DMS 273 (cell line): ENCODE data around the gene ARL2BP.
"Not testable (repeated sequence)": the region's sequence is repeated elsewhere in the genome, so short reads cannot be mapped to it uniquely, and the experiment has no call there.

Experiments used
- DNase-seq: peaks from one replicate; lab custom pipeline; 2025; ENCODE audit not compliant: unreplicated experiment; lab: John Stamatoyannopoulos, UW

ARL2BP gene

DNA sequence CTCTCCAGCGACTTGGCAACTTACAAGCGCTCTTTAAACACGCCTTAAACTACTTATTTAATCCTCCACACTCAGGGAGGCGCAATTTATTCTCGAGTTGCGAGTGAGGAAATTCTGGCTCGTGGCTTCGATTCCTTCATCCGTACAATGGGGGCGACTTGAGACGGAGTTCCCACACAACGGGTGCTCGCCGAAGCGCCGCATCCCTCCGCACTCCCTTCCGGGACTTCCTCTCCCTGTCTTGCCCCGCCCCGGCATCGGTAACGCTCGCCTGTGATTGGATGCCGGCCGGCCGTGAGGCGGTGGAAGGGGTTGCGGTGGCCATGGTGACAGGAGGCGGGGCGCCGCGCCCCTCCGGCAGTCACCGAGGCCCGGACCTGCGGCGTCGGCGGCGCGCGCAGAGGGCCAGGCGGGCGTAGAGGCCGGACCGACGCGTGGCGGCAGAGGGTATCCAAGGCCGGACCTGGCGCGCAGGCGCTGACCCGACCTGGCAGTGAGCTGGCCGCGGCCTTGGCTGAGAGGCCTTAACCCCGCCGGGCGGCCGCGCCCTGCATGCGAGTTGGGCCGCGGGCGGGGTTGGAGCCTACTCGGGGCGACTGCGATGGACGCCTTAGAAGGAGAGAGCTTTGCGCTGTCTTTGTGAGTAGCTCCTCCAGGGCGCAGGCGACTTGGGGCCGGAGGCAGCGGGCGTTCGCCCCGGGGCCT is at the start of gene ARL2BP:
Gene ARL2BP (plus strand): TSS at position 493 of the 705 bp plus-strand sequence. CDS start 109 bp downstream, at position 602.
- peak; percentile 99 for DNase-seq

DNA sequence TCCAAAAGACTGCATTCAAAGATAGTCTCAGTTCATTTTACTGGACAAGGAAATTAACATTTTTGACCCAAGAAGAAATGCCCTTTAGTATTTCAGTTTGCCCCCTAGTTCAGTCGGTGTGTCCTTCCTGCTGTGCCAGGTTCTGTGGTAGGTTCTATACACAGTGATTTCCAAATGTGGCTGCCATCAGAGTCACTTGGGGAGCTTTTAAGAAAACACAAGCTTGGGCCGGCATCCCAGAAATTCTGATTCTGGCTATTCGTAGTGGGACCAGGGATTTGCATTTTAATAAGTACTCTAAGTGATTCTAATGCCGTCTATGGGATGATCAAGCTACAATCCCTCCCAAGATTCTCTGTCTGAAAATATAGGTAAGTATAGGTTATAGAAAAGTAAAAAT is 48.8 kb upstream of the ARL2BP start:
- DNase-seq = no peak

DNA sequence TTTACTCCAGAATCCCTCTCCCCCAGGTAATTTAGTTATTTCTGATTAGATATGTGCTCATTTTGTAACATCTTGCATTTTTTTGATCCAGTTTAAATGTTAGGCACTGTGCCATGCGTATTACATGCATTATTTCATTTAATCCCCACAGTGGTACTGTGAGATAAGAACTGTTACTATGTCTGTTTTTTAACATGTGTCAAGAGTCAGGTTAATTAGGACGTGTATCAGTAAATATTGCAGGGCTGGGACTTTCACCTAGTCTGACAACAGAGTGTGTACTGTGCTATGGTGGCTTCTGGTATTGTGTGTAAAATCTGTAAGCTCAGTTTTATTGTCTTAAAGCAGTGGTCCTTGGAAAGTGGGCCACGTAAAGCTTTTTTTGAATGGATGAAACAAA is 48.3 kb upstream of the ARL2BP start:
- DNase-seq = no peak

DNA sequence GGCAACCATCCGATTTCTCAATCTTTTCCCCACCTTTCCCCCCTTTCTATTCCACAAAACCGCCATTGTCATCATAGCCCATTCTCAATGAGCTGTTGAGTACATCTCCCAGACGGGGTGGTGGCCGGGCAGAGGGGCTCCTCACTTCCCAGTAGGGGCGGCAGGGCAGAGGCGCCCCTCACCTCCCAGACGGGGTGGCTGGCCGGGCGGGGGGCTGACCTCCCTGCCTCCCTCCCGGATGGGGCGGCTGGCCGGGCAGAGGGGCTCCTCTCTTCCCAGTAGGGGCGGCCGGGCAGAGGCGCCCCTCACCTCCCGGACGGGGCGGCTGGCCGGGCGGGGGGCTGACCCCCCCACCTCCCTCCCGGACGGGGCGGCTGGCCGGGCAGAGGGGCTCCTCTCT is 44.7 kb upstream of the ARL2BP start:
- DNase-seq = not testable (repeated sequence)

DNA sequence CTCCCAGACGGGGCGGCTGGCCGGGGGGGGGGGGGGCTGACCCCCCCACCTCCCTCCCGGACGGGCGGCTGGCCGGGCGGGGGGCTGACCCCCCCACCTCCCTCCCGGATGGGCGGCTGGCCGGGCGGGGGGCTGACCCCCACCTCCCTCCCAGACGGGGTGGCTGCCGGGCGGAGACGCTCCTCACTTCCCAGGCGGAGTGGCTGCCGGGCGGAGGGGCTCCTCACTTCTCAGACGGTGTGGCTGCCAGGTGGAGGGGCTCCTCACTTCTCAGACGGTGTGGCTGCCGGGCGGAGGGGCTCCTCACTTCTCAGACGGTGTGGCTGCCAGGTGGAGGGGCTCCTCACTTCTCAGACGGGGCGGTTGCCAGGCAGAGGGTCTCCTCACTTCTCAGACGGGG is 44.1 kb upstream of the ARL2BP start:
- not testable (repeated sequence) for DNase-seq

DNA sequence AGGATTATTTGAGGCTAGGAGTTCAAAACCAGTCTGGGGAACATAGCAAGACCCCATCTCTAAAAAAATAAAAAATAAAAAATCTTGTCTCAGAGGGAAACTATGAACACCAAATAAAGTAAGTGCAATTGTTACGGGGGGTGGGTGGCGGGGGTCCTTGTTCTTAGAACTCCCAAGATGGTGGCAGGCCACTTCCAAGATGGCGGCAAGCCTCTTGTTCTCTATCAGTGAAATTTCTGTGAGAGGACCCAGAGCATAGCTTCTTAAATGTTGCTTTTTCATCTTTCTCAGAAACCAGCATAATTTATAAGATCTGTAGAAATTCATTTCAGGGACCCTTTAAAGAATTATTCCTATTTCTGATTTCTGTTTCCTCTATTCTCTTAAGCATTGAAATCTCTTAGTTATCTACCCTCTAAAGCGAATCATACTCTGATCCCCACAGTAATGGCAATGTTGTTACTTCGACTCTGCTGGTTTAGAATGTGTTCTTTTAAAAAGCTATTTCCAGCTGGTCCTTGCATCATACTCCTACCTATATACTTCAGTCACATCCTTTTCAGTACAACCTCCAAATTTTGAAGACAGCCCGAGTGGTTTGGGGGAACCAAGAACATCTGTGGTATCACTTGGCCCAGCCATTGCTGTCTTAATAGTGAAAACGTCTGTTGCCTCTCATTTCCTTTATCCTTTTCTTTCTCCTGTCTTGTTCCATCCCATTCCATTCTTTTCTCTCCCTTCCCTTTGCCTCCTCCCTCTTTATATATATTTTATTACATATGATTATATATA is 42.8 kb upstream of the ARL2BP start:
- DNase-seq = no peak

DNA sequence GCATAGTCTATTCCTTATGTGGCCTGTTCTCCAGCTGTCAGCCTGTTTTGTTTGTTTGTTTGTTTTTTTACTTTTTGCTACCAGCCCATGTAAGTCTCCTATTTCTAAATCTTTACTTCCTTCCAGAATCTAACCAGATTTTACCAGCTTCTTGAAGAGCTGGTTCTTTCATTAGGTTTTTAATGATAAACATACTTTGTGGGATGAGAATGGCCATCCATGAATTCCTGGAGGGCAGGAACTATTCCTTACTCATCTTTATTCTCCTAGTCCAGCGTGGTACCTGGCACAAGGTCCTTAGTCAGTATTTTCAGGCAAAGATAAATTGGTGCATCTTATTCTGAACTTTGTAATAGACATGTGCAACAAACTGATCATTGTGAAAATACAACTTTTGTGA is 41.6 kb upstream of the ARL2BP start:
- no peak for DNase-seq

DNA sequence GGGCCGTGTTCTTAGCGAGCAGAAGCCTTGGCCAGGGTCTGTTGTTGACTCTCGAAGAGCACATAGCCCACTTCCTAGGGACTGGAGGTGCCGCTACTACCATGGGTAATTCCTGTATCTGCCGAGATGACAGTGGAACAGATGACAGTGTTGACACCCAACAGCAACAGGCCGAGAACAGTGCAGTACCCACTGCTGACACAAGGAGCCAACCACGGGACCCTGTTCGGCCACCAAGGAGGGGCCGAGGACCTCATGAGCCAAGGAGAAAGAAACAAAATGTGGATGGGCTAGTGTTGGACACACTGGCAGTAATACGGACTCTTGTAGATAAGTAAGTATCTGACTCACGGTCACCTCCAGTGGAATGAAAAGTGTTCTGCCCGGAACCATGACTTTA is 40.4 kb upstream of the ARL2BP start:
- peak; percentile 7 for DNase-seq

DNA sequence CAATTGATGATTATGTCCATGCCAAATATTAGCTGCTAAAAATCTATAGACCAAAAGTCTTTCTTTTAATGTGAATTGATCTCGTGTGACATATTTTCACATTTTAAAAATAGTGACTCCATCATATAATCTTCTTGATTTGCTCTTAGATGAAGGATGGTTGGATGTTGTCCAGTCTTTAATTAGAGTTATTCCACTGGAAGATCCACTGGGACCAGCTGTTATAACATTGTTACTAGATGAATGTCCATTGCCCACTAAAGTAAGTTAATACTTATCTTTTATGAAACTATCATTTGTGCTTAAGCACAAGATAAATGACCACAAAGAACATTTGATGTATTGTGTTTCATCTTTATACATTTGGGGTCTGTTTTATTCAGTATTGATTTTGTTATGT is 36.1 kb upstream of the ARL2BP start:
- DNase-seq = no peak

DNA sequence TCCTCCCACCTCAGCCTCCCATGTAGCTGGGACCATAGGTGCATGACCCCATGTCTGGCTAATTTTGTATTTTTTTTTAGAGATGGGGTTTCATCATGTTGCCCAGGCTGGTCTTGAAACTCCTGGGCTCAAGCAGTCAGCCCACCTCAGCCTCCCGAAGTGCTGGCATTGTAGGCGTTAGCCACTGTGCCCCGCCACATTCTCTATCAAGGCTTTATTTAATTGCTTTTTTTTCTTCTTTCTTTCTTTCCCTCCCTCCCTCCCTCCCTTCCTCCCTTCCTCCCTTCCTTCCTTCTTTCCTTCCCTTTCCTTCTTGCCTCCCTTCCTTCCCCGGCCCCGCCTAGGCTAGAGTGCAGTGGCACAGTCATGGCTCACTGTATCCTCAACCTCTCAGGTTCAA is 35.3 kb upstream of the ARL2BP start:
- DNase-seq = no peak

DNA sequence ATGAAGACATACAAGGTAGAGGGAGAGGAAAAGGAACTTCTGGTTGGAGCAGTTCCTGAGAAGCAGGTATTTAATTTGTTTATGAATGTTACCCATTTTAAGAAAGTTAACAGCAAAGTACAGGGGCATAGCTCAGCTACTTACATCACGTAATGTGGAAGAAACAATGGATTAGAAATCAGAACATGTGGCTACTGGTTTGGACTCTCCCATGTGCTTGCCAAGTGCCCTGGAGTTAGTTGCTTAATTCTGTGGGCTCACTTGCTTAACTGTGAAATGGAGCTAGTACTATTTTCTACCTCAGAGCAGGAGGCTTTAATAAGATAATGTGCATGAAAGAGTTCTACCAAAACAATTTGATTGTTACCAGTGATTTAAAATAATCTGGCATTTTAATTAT is 31.6 kb upstream of the ARL2BP start:
- no peak for DNase-seq

DNA sequence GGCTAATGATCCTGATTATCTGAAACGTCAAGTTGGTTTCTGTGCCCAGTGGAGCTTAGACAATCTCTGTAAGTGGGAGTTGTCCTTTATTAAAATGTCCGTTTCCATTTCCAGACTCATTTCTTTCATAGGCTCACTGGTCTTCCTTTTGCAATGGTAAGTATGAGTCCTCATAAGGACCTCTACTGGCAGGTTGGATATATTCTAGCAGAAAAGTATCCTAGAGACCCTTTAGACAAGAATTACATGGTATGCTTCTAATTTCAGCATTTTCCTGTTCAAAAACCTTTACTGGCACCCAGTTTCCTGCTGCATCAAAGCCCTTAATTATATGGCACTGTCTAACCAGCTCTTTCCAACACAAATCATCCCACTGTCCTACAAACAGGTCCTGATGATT is 28.1 kb upstream of the ARL2BP start:
- DNase-seq = no peak

DNA sequence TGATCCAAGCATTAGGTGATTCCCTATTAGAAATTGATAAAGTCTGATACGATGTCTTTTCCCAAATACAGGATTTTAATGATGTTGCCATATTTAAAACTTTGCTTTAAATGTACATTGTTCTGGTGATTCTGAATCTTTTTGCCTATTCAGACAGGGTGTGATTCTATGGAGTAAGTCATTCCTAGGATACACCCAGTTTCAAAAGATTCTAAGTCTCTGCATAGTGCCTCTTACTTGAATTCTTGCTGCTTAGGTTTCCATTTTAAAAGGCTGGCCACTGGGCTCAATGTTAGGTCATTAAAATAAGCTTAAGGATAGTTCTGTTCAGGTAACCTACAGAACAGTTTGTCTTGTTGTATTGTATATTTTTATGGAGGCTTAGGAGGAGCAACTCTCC is 22.0 kb upstream of the ARL2BP start:
- no peak for DNase-seq

DNA sequence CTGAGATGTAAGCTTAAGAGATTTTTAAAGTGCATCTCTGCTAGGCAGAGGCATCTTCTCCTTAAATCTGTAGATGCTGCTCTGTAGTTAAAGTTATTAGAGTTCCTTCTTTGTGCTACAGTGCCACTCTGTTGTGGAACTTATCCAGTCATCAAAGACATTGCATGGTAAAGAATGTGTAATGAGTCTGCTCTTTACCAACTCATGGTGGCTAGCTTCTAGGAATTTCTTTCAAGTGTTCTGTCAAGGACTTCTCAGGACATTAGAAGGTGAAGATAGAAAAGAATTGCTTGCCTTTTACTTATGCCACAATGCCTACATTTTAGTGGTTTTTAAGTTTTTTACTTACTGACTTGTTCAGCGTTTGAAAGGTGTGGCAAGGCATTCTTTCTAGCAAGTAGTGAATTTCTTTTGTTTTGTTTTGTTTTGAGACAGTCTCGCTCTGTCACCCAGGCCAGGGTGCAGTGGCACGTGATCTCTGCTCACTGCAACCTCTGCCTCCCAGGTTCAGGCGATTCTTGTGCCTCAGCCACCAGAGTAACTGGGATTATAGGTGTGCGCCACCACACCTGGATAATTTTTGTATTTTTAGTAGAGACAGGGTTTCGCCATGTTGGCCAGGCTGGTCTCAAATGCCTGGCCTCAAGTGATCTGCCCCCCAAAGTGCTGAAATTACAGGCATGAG is 20.3 kb upstream of the ARL2BP start:
- no peak for DNase-seq

DNA sequence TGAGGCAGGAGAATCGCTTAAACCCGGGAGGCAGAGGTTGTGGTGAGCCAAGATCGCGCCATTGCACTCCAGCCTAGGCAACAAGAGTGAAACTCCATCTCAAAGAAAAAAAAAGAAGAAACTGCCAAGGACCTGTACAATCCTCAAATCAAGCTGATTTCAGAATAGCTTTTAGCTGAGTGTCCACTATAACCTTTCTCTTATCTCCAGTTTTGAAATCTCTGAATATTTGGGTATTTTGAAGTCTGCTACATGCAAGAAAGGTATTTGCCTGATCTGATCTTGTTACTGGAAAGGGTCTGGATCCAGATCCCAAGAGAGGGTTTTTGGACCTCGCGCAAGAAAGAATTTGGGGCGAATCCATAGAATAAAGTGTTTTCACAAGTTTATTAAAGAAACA is 19.1 kb upstream of the ARL2BP start:
- no peak for DNase-seq

DNA sequence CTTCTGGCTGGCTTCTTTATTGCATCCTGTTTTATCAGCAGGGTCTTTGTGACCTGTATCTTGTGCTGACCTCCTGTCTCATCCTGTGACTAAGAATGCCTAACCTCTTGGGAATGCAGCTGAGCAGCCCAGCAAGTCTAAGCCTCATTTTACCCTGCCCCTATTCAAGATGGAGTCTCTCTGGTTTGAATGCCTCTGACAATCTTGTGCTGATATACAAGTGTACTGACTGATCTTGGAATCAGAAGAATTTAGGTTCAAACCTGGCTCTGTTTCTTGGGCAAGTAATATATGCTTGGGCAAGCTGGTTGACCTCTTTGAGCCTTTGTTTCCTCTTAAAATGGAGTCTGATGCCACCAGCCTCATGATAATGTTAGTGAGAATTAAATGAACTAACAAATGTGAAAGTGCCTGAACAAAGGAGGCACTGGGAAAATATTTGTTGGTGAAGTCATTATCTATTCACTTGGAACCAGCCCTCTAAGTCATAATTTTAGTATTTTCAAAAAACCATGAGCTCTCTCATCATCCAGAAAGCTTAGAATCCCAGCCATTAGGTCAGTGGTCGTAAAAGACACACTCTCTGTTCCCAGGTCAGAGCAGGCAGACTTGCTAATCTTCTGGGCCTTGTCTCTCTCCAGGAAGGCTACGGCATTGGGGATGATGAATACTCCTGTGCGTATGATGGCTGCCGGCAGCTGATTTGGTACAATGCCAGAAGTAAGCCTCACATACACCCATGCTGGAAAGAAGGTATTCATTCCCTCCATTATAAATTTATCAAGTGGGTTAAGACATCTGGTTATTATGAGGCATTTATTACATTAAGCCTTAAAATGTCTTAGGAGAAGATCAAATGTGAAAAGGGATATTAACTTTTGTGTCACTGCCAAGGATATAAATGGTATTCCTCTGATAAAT is 18.1 kb upstream of the ARL2BP start:
- no peak for DNase-seq

DNA sequence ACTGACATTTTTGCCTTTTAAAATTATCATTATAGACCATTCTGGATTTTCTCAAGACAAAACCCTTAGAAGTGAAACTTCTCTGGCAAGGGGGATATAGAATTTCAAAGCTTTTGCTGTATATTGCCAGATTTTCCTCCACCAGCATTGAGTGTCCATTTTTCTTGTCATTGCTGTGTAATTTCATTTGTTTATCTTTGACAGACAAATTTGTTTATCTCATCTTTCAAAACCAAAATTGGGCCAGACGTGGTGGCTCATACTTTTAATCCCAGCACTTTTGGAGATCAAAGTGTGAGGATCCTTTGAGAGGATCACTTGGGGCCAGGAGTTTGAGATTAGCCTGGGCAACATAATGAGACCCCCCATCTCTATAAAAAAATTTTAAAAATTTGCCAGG is 16.0 kb upstream of the ARL2BP start:
- DNase-seq = no peak

DNA sequence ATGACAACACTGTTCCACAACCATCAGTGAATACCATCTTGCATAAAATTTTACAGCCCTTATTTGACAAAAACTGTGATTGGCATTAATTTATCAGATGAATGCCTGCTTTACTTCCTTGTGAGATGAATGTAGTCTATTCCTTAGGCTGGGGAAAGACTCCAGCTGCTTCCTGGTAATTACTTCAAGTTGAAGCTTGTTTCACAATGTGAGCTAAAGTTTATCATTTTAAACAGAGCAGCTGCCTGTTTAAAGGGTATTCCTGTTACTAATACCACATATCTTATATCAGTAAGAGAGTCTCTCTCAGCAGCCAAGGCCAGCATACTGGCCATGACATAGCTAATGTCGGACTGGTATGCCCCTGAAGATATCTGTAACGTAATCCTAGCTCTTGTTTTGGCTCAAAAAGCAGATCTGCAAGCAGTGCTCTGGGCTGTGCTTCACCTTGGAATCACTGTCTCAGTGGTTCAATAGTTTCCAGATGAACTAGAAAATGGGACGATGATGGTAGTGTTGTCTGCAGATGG is 13.2 kb upstream of the ARL2BP start:
- DNase-seq = peak; percentile 63

DNA sequence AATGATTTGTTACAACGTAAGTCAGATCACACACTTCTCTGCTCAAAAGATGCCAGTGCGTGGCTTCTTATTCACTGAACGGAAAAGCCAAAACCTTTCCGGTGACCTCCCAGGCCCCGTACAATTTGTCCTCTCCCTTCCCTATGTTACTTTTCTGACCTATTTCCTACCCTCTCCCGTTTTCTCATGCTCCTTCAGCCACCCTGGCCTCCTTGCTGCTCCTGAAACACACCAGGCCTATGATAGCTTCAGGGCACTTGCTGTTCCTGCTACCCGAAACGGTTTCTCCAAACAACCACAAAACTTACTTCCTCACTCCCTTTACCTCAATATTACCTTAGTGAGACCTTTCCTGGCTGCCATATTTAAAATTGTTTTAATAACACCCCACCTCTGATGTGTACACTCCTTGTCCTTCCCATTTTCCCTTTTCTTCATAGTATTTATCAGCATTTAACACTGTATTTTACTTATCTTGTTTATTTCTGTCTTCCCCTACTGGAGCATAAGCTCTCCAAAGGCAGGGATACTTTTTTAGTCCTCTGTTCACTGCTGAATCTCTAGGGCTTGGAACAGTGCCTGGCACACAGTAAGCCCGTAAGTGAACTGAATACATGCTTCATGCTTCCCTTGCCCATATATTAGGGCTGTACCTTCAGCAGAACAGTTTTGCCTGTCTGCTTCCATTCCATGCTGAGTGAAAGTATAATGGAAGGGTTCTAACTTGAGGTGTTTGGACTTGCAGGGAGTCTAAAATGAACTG is 10.9 kb upstream of the ARL2BP start:
- no peak for DNase-seq

DNA sequence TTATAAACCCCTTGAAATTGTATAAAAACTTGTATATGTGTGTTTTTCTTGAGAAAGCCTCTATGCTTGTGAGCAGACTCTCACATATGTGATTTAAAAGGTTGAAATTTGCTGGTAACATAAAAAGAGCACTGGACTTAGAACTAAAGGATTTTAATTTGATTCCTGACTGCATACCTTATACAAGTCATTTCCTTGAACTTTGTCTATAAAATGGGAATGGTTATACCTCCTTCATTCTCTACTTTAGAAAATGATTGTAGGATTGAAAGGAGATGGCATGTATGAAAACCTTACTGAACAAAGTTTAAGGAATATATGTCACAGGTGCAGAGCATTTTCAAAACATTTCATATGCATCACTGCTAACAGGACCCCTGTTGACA is 10.4 kb upstream of the ARL2BP start:
- DNase-seq = no peak
